GM18951 (cell line): ENCODE measurements around the gene ARID2.

Experiments used
- POLR2A ChIP-seq: IDR thresholded peaks from 4 replicates; pipeline ENCODE4 v1.6.1; 2011; ENCODE audit warnings: mild to moderate bottlenecking; ENCODE audit not compliant: insufficient read length, insufficient read depth; ENCODE audit errors: extremely low read depth
- in situ Hi-C: fragments of 300-500 bp; cut with MboI; formaldehyde crosslinking; loops from one replicate; pipeline ENCODE4 v1.12.0; 2022; ENCODE audit warnings: low sequenced_read_pairs, mixed read lengths, inconsistent platforms; ENCODE audit not compliant: unreplicated experiment

The ARID2 gene

GRCh38 chr12:45878630-45879255 is 149.2 kb downstream of the ARID2 start:
- TF ChIP-seq POLR2A, result no peak
- in situ Hi-C loops, result no loop called here

- in situ Hi-C loops, result no loop called here
- TF ChIP-seq POLR2A, result no peak
Observed at GRCh38 chr12:45879363-45879895, 149.9 kb downstream of the ARID2 start.

- in situ Hi-C loops, result no loop called here
- TF ChIP-seq POLR2A, result no peak
Observed at GRCh38 chr12:45880533-45880932, 151.0 kb downstream of the ARID2 start.

GRCh38 chr12:45883187-45883586 is 153.7 kb downstream of the ARID2 start:
- in situ Hi-C loops, result no loop called here
- TF ChIP-seq POLR2A, result no peak

GRCh38 chr12:45886685-45887084 is 157.2 kb downstream of the ARID2 start:
- in situ Hi-C loops, result no loop called here
- TF ChIP-seq POLR2A, result no peak

GRCh38 chr12:45887544-45887943 is 158.0 kb downstream of the ARID2 start:
- in situ Hi-C loops, result no loop called here
- TF ChIP-seq POLR2A, result no peak

GRCh38 chr12:45890276-45890675 is 160.8 kb downstream of the ARID2 start:
- TF ChIP-seq POLR2A, result no peak

GRCh38 chr12:45893240-45893639 is 163.7 kb downstream of the ARID2 start:
- TF ChIP-seq POLR2A, result no peak
- in situ Hi-C loops, result no loop called here

More at GRCh38 chr12:45890276-45890675, 160.8 kb downstream of the ARID2 start:
- in situ Hi-C loops, result no loop called here

GRCh38 chr12:45895961-45896360 is 166.5 kb downstream of the ARID2 start:
- TF ChIP-seq POLR2A, result no peak
- in situ Hi-C loops, result no loop called here

GRCh38 chr12:45898094-45898493 is 168.6 kb downstream of the ARID2 start:
- in situ Hi-C loops, result no loop called here

GRCh38 chr12:45907955-45908354 is 178.4 kb downstream of the ARID2 start:
- no peak for TF ChIP-seq POLR2A

More at GRCh38 chr12:45898094-45898493, 168.6 kb downstream of the ARID2 start:
- no peak for TF ChIP-seq POLR2A

GRCh38 chr12:45909041-45909713 is 179.7 kb downstream of the ARID2 start:
- in situ Hi-C loops, result no loop called here
- TF ChIP-seq POLR2A, result no peak

More at GRCh38 chr12:45907955-45908354, 178.4 kb downstream of the ARID2 start:
- in situ Hi-C loops, result no loop called here

- in situ Hi-C loops, result no loop called here
- TF ChIP-seq POLR2A, result no peak
Observed at GRCh38 chr12:45912774-45913173, 183.3 kb downstream of the ARID2 start.

- in situ Hi-C loops, result no loop called here
- no peak for TF ChIP-seq POLR2A
Observed at GRCh38 chr12:45913631-45914030, 184.1 kb downstream of the ARID2 start.
